Measurements from ENCODE around the gene DCAKD.

DNA sequence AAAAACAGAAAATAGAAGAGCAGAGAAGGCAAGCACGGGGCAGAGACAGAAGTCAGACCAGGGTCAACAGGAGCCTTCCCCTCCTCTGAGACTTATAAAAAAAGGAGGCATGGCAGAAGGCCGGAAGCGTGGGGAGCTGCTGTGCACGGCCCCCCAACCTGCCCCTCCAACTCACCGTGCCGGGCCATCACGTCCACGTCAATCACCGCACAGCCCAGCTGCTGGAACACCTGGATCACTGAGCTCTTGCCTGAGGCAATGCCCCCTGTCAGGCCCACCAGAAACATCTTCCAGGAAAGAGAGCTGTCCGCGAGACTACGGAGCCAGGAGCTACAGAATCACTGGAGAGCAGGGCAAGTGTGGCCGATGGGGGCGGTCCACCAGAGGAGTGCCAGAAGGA is 16.8 kb downstream of the DCAKD start:
- TF ChIP-seq, protein P1, sequence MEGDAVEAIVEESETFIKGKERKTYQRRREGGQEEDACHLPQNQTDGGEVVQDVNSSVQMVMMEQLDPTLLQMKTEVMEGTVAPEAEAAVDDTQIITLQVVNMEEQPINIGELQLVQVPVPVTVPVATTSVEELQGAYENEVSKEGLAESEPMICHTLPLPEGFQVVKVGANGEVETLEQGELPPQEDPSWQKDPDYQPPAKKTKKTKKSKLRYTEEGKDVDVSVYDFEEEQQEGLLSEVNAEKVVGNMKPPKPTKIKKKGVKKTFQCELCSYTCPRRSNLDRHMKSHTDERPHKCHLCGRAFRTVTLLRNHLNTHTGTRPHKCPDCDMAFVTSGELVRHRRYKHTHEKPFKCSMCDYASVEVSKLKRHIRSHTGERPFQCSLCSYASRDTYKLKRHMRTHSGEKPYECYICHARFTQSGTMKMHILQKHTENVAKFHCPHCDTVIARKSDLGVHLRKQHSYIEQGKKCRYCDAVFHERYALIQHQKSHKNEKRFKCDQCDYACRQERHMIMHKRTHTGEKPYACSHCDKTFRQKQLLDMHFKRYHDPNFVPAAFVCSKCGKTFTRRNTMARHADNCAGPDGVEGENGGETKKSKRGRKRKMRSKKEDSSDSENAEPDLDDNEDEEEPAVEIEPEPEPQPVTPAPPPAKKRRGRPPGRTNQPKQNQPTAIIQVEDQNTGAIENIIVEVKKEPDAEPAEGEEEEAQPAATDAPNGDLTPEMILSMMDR (IDR thresholded peaks at IDR 0.05 in 4 of 5, conservative IDR thresholded peaks at IDR 0.05 in 1 of 5) = no peak
- no peak for TF ChIP-seq POLR2A (IDR thresholded peaks at IDR 0.05)
